Spleen (tissue), 11 donors: ENCODE results near the gene FUOM. TPM values are rescaled to one million over a fixed set of nuclear protein-coding genes. Genes with fewer than 3 reads are reported as not detected.

Experiments
- DNase-seq: peaks from one replicate; pipeline ENCODE4 v3.0.0-alpha.2; 2020
- H3K27ac ChIP-seq, 8 donors: fragments of 200-600 bp; sonication (generic) in 7 of 8; 1 replicate in 4 of 8; 2 replicates in 4 of 8; pipeline versions ENCODE4 v1.5.0 to v1.8.0; 2016 to 2021; ENCODE audit warnings: inconsistent platforms in 4 of 8, mild to moderate bottlenecking in 4 of 8, moderate library complexity in 1 of 8
- H3K27me3 ChIP-seq, 7 donors: fragments of 200-600 bp; sonication (generic) in 6 of 7; replicated peaks in 1 of 7; 1 replicate in 4 of 7; 2 replicates in 3 of 7; pipeline versions ENCODE4 v1.5.0 to v1.8.0; 2016 to 2021; ENCODE audit warnings: inconsistent platforms in 3 of 7, mild to moderate bottlenecking in 1 of 7
- H3K36me3 ChIP-seq, 6 donors: fragments of 200-600 bp; sonication (generic) in 5 of 6; 1 replicate in 4 of 6; 2 replicates in 2 of 6; pipeline versions ENCODE4 v1.5.0 to v1.8.0; 2016 to 2021; ENCODE audit warnings: inconsistent platforms in 2 of 6
- H3K4me1 ChIP-seq, 6 donors: fragments of 200-600 bp; sonication (generic) in 5 of 6; 1 replicate in 3 of 6; 2 replicates in 3 of 6; pipeline versions ENCODE4 v1.5.0 to v1.8.0; 2016 to 2021; ENCODE audit warnings: inconsistent platforms in 3 of 6
- H3K4me3 ChIP-seq, 8 donors: fragments of 200-600 bp; sonication (generic) in 7 of 8; 1 replicate in 4 of 8; 2 replicates in 4 of 8; pipeline versions ENCODE4 v1.5.0 to v1.8.0; 2016 to 2021; ENCODE audit warnings: inconsistent platforms in 4 of 8, mild to moderate bottlenecking in 4 of 8, moderate library complexity in 2 of 8
- H3K9me3 ChIP-seq, 8 donors: fragments of 200-600 bp; sonication (generic) in 7 of 8; 1 replicate in 4 of 8; 2 replicates in 4 of 8; pipeline versions ENCODE4 v1.5.0 to v1.8.0; 2016 to 2021; ENCODE audit warnings: inconsistent platforms in 4 of 8
- POLR2A ChIP-seq, 3 donors: fragments of 450-650 bp; IDR thresholded peaks; one replicate each; pipeline ENCODE4 v1.5.1; 2017; ENCODE audit warnings: antibody characterized with exemption in 3 of 3, mild to moderate bottlenecking in 1 of 3
- POLR2AphosphoS5 ChIP-seq, 3 donors: sonication (generic); formaldehyde crosslinking; IDR thresholded peaks; one replicate each; pipeline ENCODE4 v1.5.1; 2017; ENCODE audit warnings: antibody characterized with exemption in 3 of 3
- WGBS, 5 donors: extraction: QIAGEN DNeasy Blood & Tissue Kit in 3 of 5; methylation state at CpG; one replicate each; pipeline versions ENCODE4 v1.1.5 to v1.1.7; 2013 to 2018; 5-methylcytosine and 5-hydroxymethylcytosine counted together
- intact Hi-C: fragments of 100-400 bp; cut with DNase I; formaldehyde crosslinking; loops from one replicate; pipeline ENCODE4 v1.15.0; 2023; ENCODE audit warnings: low total_unique reads
- polyA plus RNA-seq, 3 donors: library from polyadenylated mRNA; stranded (reverse); fragments of 200-250 nt; gene quantifications; one replicate each; pipeline ENCODE4 v1.2.1, GENCODE V29; 2013
- total RNA-seq, 7 donors: library from RNA; depleted of rRNA in 3 of 7; stranded (reverse); fragments of >200 nt in 3 of 7; fragmentation: NEBNext Ultra II Directional in 4 of 7; extraction: Animal tissue kit (Norgen Biotek cat#: 25700) in 4 of 7; gene quantifications; one replicate each; pipeline versions ENCODE4 v1.1.0 to v1.2.1, GENCODE V29; 2016 to 2021
- TF ChIP-seq, protein P1 (sequence below), 11 experiments: fragments of 200-600 bp in 7 of 11; fragments of 450-650 bp in 4 of 11; sonication (generic) in 4 of 11; IDR thresholded peaks in 8 of 11; conservative IDR thresholded peaks in 3 of 11; 1 replicate in 7 of 11; 2 replicates in 4 of 11; pipeline versions ENCODE4 v1.4.0 to v1.8.0; 2016 to 2021; ENCODE audit warnings: antibody characterized with exemption in 11 of 11, inconsistent platforms in 4 of 11, mild to moderate bottlenecking in 1 of 11
- donor health status: healthy with polysubstance abuse.
- donor health status: DM: no; HTN: no; CAD: no; lungs with moderate emphysema.
- donor health status: DM: no; HTN: no; CAD: no.
- donor health status: Bipolar disorder and iron deficiency.
- donor health status: healthy.
- donor health status: DM: no; HTN: no; CAD: no.
- donor health status: DM: yes; HTN: yes; CAD: no.

The FUOM gene
- total and polyA plus RNA-seq, 10 donors = 25.3 to 79.6 (median 34.6) TPM

- 5 to 8% (median 6%) methylated on average over 32 to 41 of the region's 41 CpGs; no CpG with 5 or more reads in 1 of the 5 donors for WGBS, 5 donors
- H3K27me3 ChIP-seq = peaks cover 0 to 83% (median 47%) of the 10 kb centered on the region in 7 donors
- H3K4me1 ChIP-seq = peaks cover 15 to 31% (median 24%) of the 10 kb centered on the region in 6 donors
- TF ChIP-seq POLR2A (IDR thresholded peaks at IDR 0.05) = no peak
- TF ChIP-seq, protein P1, sequence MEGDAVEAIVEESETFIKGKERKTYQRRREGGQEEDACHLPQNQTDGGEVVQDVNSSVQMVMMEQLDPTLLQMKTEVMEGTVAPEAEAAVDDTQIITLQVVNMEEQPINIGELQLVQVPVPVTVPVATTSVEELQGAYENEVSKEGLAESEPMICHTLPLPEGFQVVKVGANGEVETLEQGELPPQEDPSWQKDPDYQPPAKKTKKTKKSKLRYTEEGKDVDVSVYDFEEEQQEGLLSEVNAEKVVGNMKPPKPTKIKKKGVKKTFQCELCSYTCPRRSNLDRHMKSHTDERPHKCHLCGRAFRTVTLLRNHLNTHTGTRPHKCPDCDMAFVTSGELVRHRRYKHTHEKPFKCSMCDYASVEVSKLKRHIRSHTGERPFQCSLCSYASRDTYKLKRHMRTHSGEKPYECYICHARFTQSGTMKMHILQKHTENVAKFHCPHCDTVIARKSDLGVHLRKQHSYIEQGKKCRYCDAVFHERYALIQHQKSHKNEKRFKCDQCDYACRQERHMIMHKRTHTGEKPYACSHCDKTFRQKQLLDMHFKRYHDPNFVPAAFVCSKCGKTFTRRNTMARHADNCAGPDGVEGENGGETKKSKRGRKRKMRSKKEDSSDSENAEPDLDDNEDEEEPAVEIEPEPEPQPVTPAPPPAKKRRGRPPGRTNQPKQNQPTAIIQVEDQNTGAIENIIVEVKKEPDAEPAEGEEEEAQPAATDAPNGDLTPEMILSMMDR (IDR thresholded peaks at IDR 0.05 in 8 of 11, conservative IDR thresholded peaks at IDR 0.05 in 3 of 11) = no peak
- TF ChIP-seq POLR2AphosphoS5 (IDR thresholded peaks at IDR 0.05) = no peak
- no peaks in the 10 kb centered on the region for H3K36me3 ChIP-seq
- peak overlapping the region; percentile 8 to 77 (median 47) for H3K4me3 ChIP-seq
- intact Hi-C loops = loop anchor here (10.0 kb wide), 1 partner anchor 189 kb away; the partner anchor contains the start of gene CYP2E1
- H3K27ac ChIP-seq = peak overlapping the region in 5 of 8 donors; percentile 43 to 71 (median 59)
- DNase-seq = peak; percentile 83
- no peaks in the 10 kb centered on the region for H3K9me3 ChIP-seq
Observed at GRCh38 chr10:133336118-133336576, 21.7 kb downstream of the FUOM start.

DNA sequence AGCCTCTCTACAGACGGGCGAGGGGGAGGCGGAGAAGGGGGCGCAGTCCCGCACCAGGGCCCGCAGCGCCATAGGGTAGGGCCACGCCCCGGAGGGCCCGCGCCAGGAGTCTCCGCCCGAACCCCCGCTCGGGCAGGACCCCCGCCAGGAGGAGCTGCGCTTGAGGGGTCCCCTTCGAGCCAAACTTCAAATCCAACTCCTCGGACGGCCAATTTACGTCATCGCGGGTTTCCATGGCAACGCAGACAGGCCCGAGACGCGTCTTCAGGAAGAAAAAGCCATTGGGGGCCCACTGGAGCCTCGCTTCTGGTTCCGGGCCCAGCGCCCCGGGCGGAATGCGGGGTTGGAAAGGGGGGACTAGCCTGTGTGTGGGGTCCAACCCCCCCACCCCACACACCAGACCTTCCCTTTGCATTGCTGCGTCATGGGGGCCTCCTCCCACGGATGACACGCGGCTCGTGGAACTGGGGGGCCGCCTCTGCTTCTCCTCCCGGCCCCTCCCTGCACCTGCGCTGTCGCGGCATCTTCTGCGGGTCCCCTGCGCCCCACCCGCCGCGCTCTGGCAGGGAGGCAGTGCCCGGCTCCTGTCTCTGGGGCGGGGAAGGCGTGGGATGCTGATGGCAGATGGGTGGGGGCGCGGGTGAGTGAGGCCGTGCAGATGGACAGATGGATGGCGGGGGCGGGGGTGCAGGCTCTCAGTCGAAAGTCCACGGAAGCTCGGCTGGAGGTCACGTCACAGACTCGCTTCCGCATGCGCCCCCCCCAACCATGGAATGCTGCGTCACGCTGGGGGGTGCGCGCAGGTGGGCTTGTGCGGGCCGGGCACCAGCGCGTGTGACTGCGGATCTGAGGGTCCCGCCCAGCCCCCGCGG, 22.3 kb downstream of the FUOM start:
- Histone ChIP-seq H3K36me3 (no peaks in the 10 kb centered on the region), H3K4me1 (peaks cover 15 to 31% (median 24%) of the 10 kb centered on the region in 6 donors), H3K4me3 (peak overlapping the region; percentile 8 to 77 (median 47)), H3K9me3 (no peaks in the 10 kb centered on the region), H3K27ac (peak overlapping the region in 5 of 8 donors; percentile 43 to 71 (median 59)), H3K27me3 (peaks cover 0 to 82% (median 47%) of the 10 kb centered on the region in 7 donors)
- TF ChIP-seq, protein P1 (IDR thresholded peaks at IDR 0.05 in 8 of 11, conservative IDR thresholded peaks at IDR 0.05 in 3 of 11) = no peak
- TF ChIP-seq POLR2A (IDR thresholded peaks at IDR 0.05) = no peak
- no peak for TF ChIP-seq POLR2AphosphoS5 (IDR thresholded peaks at IDR 0.05)
- WGBS, 5 donors = 2 to 5% (median 2%) methylated on average over 14 to 75 of the region's 75 CpGs
- peak; percentile 85 for DNase-seq
- intact Hi-C loops = loop anchor here (10.0 kb wide), 1 partner anchor 189 kb away; the partner anchor contains the start of gene CYP2E1

DNA sequence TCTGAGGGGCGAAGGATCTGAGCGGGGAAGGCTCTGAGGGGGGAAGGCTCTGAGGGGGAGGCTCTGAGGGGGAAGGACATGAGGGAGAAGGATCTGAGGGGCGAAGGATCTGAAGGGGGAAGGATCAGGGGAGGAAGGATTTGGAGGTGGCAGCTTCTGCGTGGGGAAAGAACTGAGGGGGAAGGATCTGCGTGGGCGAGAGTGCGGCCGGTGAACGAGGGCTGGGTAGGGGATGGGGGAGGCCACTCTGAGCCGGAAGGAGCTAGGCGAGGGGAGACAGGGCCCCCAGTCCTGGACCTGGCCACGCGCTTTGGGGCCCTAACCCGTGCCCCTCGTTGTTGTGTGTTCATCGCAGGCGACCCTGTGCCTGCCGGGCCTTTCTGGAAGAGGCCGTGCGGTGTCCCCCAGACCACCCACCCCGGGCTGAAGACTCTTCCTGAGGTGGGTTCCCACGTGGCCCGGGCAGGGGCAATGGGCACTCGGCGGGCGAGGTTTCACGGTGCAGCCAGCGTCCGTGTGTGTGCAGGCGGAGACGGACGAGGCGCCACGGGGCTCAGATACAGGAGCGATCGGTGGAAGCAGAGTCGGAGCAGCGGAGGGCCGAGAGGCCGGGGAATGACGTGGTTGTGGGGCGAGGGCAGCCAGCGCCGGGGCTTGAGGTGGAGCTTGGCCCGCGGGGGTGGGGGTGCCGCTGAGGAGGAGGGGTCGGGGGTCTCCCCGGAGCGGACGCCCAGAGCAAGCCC, 23.1 kb downstream of the FUOM start:
- intact Hi-C loops = loop anchor here (10.0 kb wide), 1 partner anchor 190 kb away; the partner anchor contains the start of gene CYP2E1
- Histone ChIP-seq H3K27ac (peak overlapping the region in 4 of 8 donors; percentile 13 to 71 (median 59)), H3K4me1 (peaks cover 15 to 36% (median 28%) of the 10 kb centered on the region in 6 donors), H3K9me3 (no peaks in the 10 kb centered on the region), H3K27me3 (peaks cover 0 to 80% (median 47%) of the 10 kb centered on the region in 7 donors), H3K36me3 (no peaks in the 10 kb centered on the region), H3K4me3 (peak overlapping the region in 7 of 8 donors; percentile 38 to 77 (median 48))
- WGBS, 5 donors = 16 to 36% (median 23%) methylated on average over 31 to 51 of the region's 51 CpGs
- TF ChIP-seq POLR2A (IDR thresholded peaks at IDR 0.05) (no peak), POLR2AphosphoS5 (IDR thresholded peaks at IDR 0.05) (no peak)
- TF ChIP-seq, protein P1 (IDR thresholded peaks at IDR 0.05 in 8 of 11, conservative IDR thresholded peaks at IDR 0.05 in 3 of 11) = no peak
- DNase-seq = peak; percentile 80
